SIG-M5 (cell line): Measurements from ENCODE around the gene GRK1.

ENCODE experiments used
- DNase-seq: peaks from one replicate; lab custom pipeline; 2025; lab: John Stamatoyannopoulos, UW

GRK1 gene

DNA sequence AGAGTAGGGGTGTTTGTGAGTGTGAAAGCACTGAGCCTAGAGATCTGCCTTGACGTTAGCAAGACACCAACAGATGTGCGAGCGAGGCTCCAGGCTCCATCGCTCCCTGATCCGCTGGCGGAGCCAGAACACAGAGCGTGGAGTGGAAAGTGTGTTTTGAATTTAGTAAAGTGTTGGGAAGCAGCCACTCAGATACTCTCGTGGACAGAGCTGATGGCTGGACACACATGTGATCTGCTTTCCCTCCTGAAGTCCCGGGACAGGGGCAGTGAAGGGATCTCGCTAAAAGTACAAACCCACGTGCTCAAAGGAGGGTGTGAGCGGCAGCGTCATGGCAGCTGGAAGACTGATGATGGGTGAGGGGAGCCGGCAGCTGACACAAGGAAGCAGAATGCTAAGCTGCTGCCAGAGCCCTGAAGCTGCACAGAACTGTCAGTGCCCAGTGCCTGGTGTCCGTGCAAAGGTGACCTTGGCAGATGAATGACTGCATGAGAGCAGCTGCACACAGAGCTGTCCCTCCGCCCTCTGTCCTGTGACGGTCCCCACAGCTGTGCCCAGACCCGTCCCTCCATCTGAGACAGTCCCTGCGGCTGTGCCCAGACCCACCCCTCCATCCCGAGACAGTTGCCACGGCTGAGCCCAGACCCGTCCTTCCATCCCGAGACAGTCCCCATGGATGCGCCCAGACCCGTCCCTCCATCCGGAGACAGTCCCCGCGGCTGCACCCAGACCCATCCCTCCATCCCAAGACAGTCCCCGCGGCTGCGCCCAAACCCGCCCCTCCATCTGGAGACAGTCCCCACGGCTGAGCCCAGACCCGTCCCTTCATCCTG lies 62.4 kb downstream of the GRK1 start:
- DNase-seq, result no peak

DNA sequence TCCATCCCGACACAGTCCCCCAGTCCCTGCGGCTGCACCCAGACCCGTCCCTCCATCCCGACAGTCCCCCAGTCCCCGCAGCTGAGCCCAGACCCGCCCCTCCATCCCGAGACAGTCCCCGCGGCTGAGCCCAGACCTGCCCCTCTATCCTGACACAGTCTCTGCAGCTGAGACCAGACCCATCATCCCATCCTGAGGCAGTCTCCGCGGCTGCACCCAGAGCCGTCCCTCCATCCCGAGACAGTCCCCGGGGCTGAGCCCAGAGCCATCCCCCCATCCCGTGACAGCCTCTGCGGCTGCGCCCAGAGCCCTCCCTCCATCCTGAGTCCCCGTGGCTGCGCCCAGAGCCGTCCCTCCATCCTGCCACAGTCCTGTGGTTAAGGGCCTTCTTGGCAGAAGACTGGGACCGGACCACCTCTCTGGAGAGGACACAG lies 63.3 kb downstream of the GRK1 start:
- DNase-seq, result no peak

DNA sequence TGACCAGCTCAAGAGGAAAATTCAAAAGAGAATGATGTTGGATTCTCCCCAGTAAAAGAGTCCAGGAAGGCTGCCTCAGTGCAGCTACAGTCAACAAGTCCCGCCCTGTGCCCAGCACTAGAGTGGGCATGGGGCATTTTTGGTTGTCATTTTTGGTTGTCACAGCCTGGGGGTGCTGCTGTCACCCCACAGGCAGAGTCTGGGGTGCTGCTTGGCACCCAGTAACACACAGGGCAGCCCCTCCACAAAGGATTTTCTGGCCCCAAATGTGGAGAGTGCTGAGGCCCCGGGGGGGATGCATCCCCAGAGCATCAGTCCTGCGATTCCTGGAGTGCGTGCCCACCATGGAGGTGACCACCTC lies 63.8 kb downstream of the GRK1 start:
- no peak for DNase-seq

DNA sequence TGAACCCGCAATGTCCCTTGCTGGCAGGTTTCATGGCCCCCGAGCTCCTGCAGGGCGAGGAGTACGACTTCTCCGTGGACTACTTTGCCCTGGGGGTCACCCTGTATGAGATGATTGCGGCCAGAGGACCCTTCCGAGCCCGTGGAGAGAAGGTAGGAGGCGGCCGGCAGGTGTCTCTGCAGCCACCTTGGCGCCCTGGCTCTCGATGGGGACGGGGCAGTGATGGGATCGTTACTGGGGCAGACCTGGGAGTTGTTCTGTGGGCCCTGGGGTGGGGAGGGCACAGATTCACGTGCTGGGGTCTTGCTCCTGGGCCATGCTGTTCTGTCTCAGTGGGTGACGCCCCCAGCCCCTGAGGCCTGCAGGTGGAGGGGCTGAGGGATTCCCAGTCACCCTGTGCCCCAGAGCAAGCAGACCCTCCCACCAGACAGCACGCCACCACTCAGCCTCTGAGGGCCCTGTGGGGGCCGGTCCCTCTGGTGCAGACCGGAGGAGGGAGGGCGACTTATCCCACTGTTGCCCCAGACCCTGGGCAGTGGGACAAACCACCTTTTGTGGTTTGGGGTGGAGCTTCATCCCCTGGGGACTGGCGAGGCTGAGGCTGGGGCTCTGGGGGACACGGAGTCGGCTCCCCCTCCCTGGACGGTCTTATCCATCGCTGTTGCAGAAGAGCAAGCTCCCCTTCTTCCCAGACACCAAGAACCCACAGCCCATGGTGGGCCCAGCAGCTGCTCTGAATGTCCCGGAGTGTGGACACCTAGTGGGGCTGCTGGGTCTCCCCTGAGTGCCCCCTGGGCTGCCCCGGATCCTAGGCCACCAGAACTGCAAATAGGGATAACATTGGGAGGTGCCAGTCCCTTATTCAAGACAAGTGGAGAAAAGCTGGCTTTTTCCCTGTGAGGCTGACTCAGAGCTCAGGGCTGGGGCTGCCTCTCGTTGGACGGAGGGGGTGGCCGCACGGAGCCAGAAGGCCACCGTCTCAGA lies 64.5 kb downstream of the GRK1 start:
- no peak for DNase-seq

DNA sequence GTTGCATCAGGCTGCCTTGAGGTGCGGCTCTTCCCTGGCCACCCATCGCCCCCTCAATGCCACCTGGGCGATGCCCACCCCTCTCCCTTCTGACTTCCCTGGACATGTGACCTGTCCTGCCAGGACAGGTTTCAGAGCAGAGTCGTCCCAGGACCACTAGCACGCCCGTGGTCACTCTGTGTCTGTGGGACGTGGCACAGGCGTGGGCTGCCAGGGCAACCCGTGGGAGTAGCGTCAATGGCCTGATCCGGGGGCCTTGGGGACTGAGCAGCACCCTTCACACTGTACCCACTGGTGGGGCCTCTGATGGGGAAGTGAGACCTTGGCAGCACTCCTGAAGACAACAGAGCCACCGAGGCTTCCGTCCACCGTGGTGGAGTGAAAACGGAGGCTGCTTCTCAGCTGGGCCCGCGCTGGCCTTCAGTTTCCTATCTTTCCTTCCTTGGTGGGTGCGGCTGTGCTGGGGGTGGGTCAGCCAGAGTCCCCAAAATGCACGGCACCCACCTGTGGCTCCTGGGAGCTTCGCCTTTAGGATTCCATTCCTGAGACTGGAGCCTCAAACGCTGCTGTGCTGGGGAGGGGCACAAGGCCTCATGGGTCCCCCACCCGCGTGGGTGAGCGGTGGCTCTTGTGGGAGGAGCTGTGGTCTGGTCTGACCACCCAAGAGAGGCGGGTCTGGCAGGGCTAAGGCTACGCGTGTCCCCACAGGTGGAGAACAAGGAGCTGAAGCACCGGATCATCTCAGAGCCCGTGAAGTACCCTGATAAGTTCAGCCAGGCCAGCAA lies 65.3 kb downstream of the GRK1 start:
- DNase-seq, result no peak

DNA sequence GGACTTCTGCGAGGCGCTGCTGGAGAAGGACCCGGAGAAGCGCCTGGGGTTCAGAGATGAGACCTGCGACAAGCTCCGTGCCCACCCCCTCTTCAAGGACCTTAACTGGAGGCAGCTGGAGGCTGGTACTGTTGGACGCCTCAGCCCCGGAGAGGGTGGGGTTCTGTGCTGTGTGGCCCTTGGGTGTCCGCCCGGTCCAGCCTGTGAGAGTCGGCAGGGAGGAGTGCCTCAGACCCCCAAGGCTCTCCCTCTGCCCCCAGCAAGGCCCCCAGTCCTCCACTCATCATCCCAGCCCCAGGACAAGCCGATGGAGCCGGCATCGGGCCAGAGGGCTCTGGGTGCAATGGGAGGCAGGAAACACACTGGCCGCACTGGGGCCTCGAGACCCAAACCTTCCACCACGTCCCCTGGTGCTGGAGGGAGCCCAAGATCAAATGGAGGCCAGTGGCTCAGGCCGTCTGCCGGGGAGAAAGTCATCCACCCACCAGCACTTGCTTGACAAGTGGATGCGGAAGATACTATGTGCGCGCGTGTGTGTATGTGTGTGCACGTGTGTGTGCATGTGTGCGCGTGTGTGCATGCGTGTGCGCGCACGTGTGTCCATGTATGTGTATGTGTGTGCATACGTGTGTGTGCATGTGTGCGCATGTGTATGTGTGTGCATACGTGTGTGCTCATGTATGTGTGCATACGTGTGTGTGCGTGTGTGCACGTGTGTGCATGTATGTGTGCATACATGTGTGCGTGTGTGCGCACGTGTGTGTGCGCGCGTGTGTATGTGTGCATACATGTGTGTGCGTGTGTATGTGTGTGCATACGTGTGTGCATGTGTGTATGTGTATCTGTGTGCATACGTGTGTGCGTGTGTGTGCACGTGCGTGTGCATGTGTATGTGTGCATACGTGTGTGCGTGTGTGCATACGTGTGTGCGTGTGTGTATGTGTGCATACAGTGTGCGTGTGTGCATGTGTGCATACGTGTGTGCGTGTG lies 66.2 kb downstream of the GRK1 start:
- DNase-seq, result no peak

DNA sequence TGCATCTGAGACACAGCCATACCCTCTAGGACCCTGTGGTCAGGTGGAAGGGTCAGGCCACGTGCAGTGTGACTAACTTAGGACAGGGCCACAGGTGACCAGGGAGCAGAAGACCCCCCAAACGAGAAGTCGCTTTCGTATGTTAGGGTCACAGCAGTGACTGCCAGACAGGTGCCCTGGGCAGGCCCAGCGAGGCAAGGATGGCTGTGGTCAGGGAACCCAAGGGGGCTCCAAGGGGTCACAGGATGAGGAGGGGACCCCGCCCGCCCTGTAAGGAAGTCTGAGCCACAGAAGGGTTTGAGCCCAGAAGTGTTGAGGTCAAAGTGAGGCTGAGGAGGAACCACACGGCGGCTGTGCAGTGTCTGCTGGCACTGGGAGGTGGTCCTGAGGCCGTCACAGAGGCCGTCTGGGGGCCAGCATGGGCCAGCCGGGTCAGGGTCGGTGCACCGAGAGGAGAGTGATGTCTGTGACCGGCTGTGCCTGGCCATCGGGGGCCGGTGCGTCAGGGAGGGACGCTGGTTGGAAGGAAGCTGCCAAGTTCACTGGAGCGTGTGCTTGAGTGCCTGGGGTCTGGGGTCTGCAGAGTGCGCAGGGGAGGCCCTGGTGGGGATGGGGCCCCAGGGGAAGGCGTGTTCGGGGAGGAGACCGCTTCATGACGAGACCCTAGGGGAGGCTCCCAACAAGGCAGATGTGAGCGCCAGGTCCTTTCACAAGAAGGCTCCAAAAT lies 67.2 kb downstream of the GRK1 start:
- DNase-seq, result no peak

DNA sequence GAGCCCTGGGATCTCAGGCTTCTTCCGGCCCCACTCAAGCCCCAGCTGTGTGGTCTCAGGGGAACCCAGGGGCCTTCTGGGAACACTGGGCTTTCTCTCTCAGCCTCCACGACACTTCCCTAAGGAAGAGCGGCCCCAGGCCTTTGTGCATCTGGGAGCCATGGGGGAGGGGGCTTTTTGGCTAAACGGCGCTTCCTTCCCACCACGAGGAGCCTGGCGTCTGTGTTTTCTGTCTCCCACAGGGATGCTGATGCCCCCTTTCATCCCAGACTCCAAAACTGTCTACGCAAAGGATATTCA lies 67.8 kb downstream of the GRK1 start:
- no peak for DNase-seq

DNA sequence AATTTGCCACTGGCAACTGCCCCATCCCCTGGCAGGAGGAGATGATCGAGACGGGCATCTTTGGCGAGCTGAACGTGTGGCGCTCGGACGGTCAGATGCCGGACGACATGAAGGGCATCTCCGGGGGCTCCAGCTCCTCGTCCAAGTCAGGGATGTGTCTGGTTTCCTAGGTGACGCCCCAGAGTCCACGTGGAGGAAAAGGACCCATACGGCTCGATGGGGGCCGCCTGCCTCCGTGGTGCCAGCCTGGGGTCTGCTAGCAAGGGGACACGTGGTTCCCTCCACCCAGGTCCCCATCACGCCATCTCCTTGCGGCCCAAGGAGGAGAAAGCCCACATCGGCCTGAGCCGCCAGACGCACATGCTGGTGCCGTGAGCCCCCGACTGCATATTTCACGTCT lies 68.2 kb downstream of the GRK1 start:
- DNase-seq, result no peak

DNA sequence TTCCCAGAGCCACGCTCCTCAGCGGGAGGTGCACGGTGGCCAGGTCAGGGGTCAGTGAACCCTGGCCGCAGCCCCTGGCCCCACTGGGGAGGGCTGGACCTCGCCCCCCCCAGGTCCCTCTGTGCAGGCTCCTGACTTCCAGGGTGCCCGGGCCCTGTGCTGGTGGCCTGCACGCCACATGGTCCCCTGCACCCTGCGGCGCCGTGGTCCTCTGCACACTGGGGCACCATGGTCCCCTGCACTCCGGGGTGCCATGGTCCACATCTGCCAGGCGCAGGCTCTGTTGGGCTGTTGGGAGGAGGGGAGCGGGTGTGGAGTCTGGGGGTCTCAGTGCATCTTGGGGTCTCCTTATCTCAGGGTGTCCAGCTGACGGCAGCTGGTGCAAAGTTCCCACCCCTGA lies 68.7 kb downstream of the GRK1 start:
- DNase-seq, result no peak

DNA sequence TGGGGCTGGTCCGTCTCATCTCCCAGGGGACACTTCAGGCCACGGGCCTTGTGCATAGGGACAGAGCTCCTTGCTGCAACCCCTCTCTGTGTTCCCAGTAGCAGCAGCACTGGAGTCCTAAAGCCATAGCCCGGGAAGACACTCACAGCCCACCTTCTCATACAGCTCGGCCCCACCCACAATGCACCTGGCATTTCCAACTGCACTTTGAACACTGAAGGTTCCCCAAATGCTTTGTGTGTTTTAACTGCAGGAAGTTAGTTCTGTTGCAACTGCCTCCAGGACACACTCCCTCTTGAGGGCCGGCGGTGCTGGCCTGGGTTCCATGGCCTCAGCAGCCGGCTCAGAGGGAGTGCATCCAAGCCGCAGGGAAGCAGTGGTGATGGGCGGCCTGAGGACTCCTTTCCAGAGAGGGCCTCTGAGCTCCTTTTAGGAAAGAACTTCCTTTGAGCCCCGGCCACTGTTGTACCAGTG lies 69.3 kb downstream of the GRK1 start:
- no peak for DNase-seq

DNA sequence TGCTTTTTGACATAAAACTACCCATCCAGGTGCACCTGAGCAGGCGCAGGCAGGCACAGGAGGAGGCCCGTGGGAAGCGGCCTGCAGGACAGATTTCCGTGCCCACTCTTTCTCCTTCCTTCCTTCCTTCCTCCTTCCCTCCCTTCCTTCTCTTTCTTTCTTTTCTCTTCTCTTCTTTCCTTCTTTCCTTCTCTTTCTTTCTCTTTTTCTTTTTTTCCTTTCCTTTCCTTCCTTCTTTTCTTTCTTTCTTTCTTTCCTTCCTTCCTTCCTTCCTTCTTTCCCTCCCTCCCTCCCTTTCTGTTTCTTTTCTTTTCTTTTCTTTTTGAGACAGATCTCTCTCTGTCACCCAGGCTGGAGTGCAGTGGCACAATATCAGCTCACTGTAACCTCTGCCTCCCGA lies 70.8 kb downstream of the GRK1 start:
- DNase-seq, result no peak

DNA sequence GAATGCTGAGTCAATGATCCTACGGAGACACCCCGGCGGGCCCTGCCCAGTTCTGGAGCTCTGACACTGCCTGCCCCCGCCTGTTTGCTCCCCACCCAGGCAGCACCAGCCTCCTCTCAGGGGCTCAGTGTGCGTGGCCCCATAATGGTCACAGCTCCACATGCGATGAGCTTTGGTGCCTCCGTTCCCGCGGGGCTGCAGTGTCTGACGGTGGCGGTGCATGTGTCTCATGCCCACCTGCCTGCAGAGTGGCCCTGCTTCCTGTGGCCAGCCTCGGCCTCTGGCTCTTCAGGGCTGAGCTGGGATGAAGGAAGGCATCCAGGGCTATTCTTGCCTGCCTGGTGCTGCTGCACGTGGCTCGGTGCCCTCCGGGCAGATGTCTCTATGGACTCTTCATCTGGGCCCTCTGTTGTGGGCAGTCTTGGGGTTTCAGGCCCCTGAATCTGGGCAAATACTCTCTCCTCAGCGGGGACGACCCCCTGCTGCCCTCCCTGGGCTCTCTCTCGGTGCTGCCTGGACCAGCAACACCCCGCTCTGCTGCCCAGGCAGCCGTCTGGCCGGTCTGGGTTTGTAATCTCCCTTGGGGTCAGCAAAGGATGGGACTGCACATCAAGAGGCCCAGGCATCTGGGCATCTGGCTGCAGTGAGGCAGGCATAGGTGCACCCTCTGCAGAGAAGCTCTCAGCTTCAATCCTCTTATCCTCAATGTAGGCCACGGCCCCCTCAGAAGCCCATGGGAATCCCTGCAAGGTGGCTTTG lies 72.7 kb downstream of the GRK1 start:
- DNase-seq, result no peak

DNA sequence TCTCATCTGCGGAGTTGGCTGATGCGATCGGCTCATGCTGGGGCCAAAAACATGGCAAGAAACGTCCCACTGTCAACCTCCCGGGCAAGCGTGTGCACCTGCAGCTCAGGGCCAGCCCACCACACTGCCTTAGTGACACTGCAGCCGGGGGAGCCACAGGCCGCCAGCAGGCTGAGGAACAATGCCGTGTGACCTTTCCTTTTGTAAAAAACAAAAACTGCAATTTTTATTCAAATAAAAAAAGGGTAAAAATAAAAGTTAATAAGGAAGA lies 73.2 kb downstream of the GRK1 start:
- no peak for DNase-seq

DNA sequence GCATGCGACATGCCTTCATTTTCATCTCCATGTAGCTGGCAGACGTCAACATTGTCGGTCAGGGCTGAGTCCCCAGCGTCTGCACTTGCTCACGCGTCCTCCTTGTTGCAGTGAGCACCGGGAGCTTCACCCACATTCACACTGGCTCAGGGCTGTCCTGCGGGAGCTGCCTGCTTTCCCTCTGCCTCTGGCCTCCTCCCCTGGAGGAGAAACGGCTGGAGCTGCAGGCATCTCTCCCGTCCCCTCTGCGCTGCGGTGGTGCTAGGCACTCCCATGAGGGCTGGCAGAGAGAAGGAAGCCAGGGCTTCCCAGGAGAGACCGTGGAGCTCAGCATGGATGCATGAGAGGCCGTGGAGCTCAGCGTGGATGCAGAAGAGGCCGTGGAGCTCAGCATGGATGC lies 73.6 kb downstream of the GRK1 start:
- DNase-seq, result no peak

DNA sequence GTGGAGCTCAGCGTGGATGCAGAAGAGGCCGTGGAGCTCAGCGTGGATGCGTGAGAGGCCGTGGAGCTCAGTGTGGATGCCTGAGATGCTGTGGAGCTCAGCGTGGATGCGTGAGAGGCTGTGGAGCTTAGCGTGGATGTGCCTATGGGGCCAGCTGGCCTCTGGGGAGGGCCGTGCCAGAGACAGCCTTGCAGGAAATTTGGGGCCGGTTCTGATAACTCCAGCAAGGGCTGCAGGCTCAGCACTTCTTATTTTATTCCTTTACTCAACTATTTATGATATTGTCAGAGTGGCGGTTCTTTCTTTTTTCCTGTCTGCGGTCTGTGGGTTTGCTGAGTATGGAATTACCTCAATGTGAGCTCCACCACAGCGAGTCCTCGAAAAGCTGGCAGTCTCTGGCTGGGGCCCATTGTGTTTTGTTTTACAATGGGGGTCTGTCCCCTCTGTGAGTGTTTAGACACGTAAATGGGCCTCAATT lies 74.2 kb downstream of the GRK1 start:
- DNase-seq, result no peak

DNA sequence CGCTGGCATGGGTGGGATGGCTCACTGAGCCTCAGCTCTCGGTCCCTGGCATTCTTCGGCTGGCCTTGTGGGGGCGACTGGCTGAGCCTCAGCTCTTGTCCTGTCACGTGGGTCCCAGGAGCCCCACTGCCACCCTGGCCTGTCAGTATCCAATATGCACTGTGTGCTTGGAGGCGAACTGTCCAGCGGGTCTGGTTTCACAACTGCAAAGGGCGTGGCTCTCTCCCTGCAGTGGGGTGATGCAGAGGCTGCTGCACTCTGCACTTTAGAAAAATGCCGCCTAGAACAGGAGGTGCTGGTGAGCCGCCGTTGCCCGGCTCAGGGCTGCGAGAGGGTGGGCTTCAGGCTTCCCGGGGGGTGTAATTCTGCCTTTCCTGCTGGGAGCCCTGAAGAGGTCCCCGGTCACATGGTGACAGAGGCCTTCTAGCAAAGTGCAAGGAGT lies 75.0 kb downstream of the GRK1 start:
- peak; percentile 68 for DNase-seq

DNA sequence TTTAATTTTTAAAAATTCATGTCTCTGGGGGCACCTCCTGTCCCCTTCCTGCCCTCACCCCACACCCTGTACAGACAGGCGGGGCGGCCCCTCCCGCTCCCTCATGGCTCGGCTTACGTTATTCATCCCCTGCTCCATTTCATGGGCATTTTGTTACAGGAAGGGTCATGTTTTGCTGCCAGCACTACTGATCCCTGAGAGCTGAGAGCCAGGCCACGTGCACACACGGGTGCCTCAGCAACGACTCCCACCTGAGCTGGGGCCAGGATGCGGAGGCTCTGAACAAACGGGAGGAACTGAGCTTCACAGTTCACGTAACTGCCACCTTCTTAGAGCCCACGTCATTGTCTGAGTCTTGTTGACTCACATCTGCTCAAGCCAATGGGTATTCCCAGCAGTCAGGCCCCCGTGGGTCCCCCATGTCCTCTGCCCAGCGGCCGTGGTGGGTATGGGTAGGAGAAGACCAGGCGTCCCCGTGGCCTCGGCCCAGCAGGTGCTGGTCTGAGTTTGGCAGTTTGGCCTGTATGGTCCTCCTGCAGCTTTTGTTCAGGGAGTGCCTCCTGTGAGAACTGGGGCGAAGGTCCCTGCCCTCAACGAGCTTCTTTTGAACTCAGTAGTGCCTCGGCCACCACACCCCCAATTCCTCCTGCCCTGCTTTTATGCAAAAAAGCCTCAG lies 75.6 kb downstream of the GRK1 start:
- DNase-seq, result no peak
